GM18511 (cell line): Measurements from ENCODE around the gene LSM14A.

Source experiments
- ATAC-seq: cut with Tn5 transposase; IDR thresholded peaks from one replicate; pipeline ENCODE4 v1.9.1; 2021; ENCODE audit warnings: mild to moderate bottlenecking, moderate library complexity; ENCODE audit not compliant: unreplicated experiment

LSM14A gene

GRCh38 chr19:34254046-34254697 is 81.9 kb downstream of the LSM14A start, which contains the start of gene GARRE1:
GARRE1 (plus strand) TSS chr19:34254554; CDS start chr19:34300474, 45,920 bp downstream.
- peak; percentile 95 for ATAC-seq

GRCh38 chr19:34254698-34255432 is 82.6 kb downstream of the LSM14A start:
- peak; percentile 71 for ATAC-seq

GRCh38 chr19:34255546-34255945 is 83.2 kb downstream of the LSM14A start:
- no peak for ATAC-seq

- ATAC-seq: no peak
Observed at GRCh38 chr19:34256835-34257558, 84.7 kb downstream of the LSM14A start.

GRCh38 chr19:34257559-34257924 is 85.2 kb downstream of the LSM14A start:
- ATAC-seq: no peak

GRCh38 chr19:34259367-34260095 is 87.2 kb downstream of the LSM14A start:
- no peak for ATAC-seq

GRCh38 chr19:34260771-34261173 is 88.5 kb downstream of the LSM14A start:
- ATAC-seq: no peak

- no peak for ATAC-seq
Observed at GRCh38 chr19:34261334-34262109, 89.2 kb downstream of the LSM14A start.

- ATAC-seq: no peak
Observed at GRCh38 chr19:34263745-34264237, 91.5 kb downstream of the LSM14A start.

- no peak for ATAC-seq
Observed at GRCh38 chr19:34265221-34265650, 92.9 kb downstream of the LSM14A start.

- no peak for ATAC-seq
Observed at GRCh38 chr19:34269081-34269480, 96.8 kb downstream of the LSM14A start.

- ATAC-seq: no peak
Observed at GRCh38 chr19:34269489-34269888, 97.2 kb downstream of the LSM14A start.

GRCh38 chr19:34269968-34270621 is 97.8 kb downstream of the LSM14A start:
- peak; percentile 80 for ATAC-seq

GRCh38 chr19:34273121-34273520 is 100.8 kb downstream of the LSM14A start:
- no peak for ATAC-seq

GRCh38 chr19:34274284-34274826 is 102.1 kb downstream of the LSM14A start:
- ATAC-seq: no peak

- ATAC-seq: no peak
Observed at GRCh38 chr19:34274827-34275625, 102.7 kb downstream of the LSM14A start.

- ATAC-seq: no peak
Observed at GRCh38 chr19:34275705-34276104, 103.4 kb downstream of the LSM14A start.

GRCh38 chr19:34276614-34277013 is 104.3 kb downstream of the LSM14A start:
- no peak for ATAC-seq
